Thyroid gland (tissue), 4 donors: ENCODE data around the gene ARFGAP3. TPM values are rescaled to one million over a fixed set of nuclear protein-coding genes. Genes with fewer than 3 reads are reported as not detected.
"Not testable (repeated sequence)": the region's sequence is repeated elsewhere in the genome, so short reads cannot be mapped to it uniquely, and the experiment has no call there.

Experiments used
- DNase-seq, 2 donors: peaks; one replicate each; pipeline ENCODE4 v3.0.0-alpha.2; 2019
- H3K27ac ChIP-seq, 3 donors: fragments of 200-600 bp; sonication (generic); 1 replicate in 2 of 3; 2 replicates in 1 of 3; pipeline ENCODE4 v1.5.1; 2016 to 2019; ENCODE audit warnings: mild to moderate bottlenecking in 1 of 3, moderate library complexity in 1 of 3
- H3K27me3 ChIP-seq: fragments of 200-600 bp; sonication (generic); one replicate; pipeline ENCODE4 v1.5.1; 2019
- H3K36me3 ChIP-seq, 2 donors: fragments of 200-600 bp; sonication (generic); one replicate each; pipeline ENCODE4 v1.5.1; 2016 to 2019
- H3K4me1 ChIP-seq, 2 donors: fragments of 200-600 bp; sonication (generic); one replicate each; pipeline ENCODE4 v1.5.1; 2017 to 2019
- H3K4me3 ChIP-seq, 3 donors: fragments of 200-600 bp; sonication (generic); replicated peaks in 1 of 3; 1 replicate in 2 of 3; 2 replicates in 1 of 3; pipeline ENCODE4 v1.5.1; 2016; ENCODE audit warnings: mild to moderate bottlenecking in 1 of 3
- H3K9me3 ChIP-seq: fragments of 200-600 bp; sonication (generic); one replicate; pipeline ENCODE4 v1.5.1; 2017
- POLR2A ChIP-seq, 2 donors: fragments of 450-650 bp; IDR thresholded peaks; one replicate each; pipeline ENCODE4 v1.6.1; 2017; ENCODE audit warnings: antibody characterized with exemption in 2 of 2, mild to moderate bottlenecking in 2 of 2, moderate library complexity in 1 of 2
- WGBS, 2 donors: methylation state at CpG; one replicate each; pipeline ENCODE4 v1.1.5; 2017; 5-methylcytosine and 5-hydroxymethylcytosine counted together
- intact Hi-C: fragments of 100-400 bp; cut with DNase I; formaldehyde crosslinking; loops from one replicate; pipeline ENCODE4 v1.15.1; 2023
- total RNA-seq, 4 donors: library from RNA; depleted of rRNA; stranded (reverse); fragments of >200 nt; gene quantifications; one replicate each; pipeline ENCODE4 v1.2.3, GENCODE V29; 2016
- TF ChIP-seq, protein P1 (sequence below), 6 experiments: fragments of 200-600 bp in 3 of 6; fragments of 450-650 bp in 3 of 6; sonication (generic) in 3 of 6; IDR thresholded peaks; one replicate each; pipeline ENCODE4 v1.5.1; 2016 to 2019; ENCODE audit warnings: antibody characterized with exemption in 6 of 6, mild to moderate bottlenecking in 2 of 6, inconsistent platforms in 1 of 6, moderate library complexity in 1 of 6

The ARFGAP3 gene
- total RNA-seq, 4 donors from 2014 or later: 82.3 to 106 (median 94.2) TPM

GRCh38 chr22:42760806-42761565 lies 96.1 kb downstream of the ARFGAP3 start:
- intact Hi-C loops: no loop called here
- Histone ChIP-seq H3K27me3 (no peaks in the 10 kb centered on the region), H3K4me3 (no peak overlapping the region), H3K27ac (no peak overlapping the region), H3K36me3 (no peaks in the 10 kb centered on the region), H3K4me1 (peaks cover 0 to 4% of the 10 kb centered on the region in 2 donors), H3K9me3 (no peaks in the 10 kb centered on the region)
- TF ChIP-seq, protein P1, sequence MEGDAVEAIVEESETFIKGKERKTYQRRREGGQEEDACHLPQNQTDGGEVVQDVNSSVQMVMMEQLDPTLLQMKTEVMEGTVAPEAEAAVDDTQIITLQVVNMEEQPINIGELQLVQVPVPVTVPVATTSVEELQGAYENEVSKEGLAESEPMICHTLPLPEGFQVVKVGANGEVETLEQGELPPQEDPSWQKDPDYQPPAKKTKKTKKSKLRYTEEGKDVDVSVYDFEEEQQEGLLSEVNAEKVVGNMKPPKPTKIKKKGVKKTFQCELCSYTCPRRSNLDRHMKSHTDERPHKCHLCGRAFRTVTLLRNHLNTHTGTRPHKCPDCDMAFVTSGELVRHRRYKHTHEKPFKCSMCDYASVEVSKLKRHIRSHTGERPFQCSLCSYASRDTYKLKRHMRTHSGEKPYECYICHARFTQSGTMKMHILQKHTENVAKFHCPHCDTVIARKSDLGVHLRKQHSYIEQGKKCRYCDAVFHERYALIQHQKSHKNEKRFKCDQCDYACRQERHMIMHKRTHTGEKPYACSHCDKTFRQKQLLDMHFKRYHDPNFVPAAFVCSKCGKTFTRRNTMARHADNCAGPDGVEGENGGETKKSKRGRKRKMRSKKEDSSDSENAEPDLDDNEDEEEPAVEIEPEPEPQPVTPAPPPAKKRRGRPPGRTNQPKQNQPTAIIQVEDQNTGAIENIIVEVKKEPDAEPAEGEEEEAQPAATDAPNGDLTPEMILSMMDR (IDR thresholded peaks at IDR 0.05): no peak
- TF ChIP-seq POLR2A (IDR thresholded peaks at IDR 0.05): no peak
- 70 to 88% methylated on average over 11 to 16 of the region's 18 CpGs for WGBS, 2 donors
- DNase-seq: no peak

GRCh38 chr22:42758931-42759629 lies 98.0 kb downstream of the ARFGAP3 start:
- Histone ChIP-seq H3K27me3 (no peaks in the 10 kb centered on the region), H3K4me1 (no peaks in the 10 kb centered on the region), H3K4me3 (no peak overlapping the region), H3K27ac (no peak overlapping the region), H3K36me3 (no peaks in the 10 kb centered on the region), H3K9me3 (no peaks in the 10 kb centered on the region)
- WGBS, 2 donors: 86 to 87% methylated on average over 23 of the region's 23 CpGs
- no peak for DNase-seq
- intact Hi-C loops: no loop called here
- no peak for TF ChIP-seq POLR2A (IDR thresholded peaks at IDR 0.05)

- DNase-seq, H3K4me3 ChIP-seq, H3K27ac ChIP-seq, H3K36me3 ChIP-seq, intact Hi-C loops, H3K9me3 ChIP-seq, H3K27me3 ChIP-seq: not testable (repeated sequence)
- WGBS, 2 donors: 73 to 89% methylated on average over 5 of the region's 5 CpGs
- peaks cover 0 to 15% of the 10 kb centered on the region in 2 donors for H3K4me1 ChIP-seq
Observed at GRCh38 chr22:42755553-42755952, 101.5 kb downstream of the ARFGAP3 start.

GRCh38 chr22:42755121-42755520 lies 102.0 kb downstream of the ARFGAP3 start:
- 94% methylated on average over 16 of the region's 16 CpGs for WGBS, 2 donors
- H3K9me3 ChIP-seq, DNase-seq, H3K36me3 ChIP-seq, H3K27ac ChIP-seq, intact Hi-C loops, H3K27me3 ChIP-seq, H3K4me3 ChIP-seq: not testable (repeated sequence)
- H3K4me1 ChIP-seq: peaks cover 0 to 15% of the 10 kb centered on the region in 2 donors

- intact Hi-C loops: no loop called here
- Histone ChIP-seq H3K36me3 (no peaks in the 10 kb centered on the region), H3K4me3 (no peak overlapping the region)
Observed at GRCh38 chr22:42754658-42755057, 102.4 kb downstream of the ARFGAP3 start.

DNA sequence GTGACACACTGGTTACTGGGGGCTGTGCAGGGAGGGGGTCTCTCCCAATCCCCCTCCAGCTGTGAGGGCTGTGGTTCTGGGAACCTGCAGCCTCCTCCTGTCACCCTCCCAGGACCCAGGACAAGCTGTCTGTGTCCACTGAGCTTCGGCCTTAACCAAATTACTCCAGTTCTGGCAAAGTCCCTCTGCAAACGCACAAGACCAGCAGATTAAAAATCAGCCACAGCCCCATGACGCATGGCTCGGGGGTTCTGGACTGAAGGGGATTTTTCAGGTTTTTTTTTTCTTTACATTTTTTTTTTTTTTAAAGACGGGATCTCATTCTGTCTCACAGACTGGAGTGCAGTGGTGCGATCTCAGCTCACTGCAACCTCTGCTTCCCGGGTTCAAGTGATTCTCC lies 104.2 kb downstream of the ARFGAP3 start:
- 79 to 88% methylated on average over 7 of the region's 7 CpGs for WGBS, 2 donors
- Histone ChIP-seq H3K4me3 (no peak overlapping the region), H3K9me3 (no peaks in the 10 kb centered on the region), H3K27me3 (no peaks in the 10 kb centered on the region), H3K4me1 (peaks cover 0 to 26% of the 10 kb centered on the region in 2 donors), H3K36me3 (no peaks in the 10 kb centered on the region), H3K27ac (peak overlapping the region; percentile 40 to 66 (median 52))
- intact Hi-C loops: no loop called here
- TF ChIP-seq POLR2A (IDR thresholded peaks at IDR 0.05): no peak
- TF ChIP-seq, protein P1 (IDR thresholded peaks at IDR 0.05): no peak
- DNase-seq: no peak

More at GRCh38 chr22:42754658-42755057, 102.4 kb downstream of the ARFGAP3 start:
- TF ChIP-seq, protein P1 (IDR thresholded peaks at IDR 0.05): no peak
- no peak for TF ChIP-seq POLR2A (IDR thresholded peaks at IDR 0.05)
- Histone ChIP-seq H3K27me3 (no peaks in the 10 kb centered on the region), H3K9me3 (no peaks in the 10 kb centered on the region), H3K27ac (no peak overlapping the region), H3K4me1 (peaks cover 0 to 15% of the 10 kb centered on the region in 2 donors)
- WGBS, 2 donors: 69 to 78% methylated on average over 6 of the region's 6 CpGs
- DNase-seq: no peak
